Superior temporal gyrus (tissue), 1 donor: ENCODE data around the gene ZNF528.

Experiments
- DNase-seq: peaks from one replicate; pipeline ENCODE4 v3.0.0-alpha.2; 2016; ENCODE audit errors: extremely low spot score

ZNF528 gene

GRCh38 chr19:52397310-52398080, at the start of gene ZNF528:
ZNF528 (plus strand) TSS chr19:52397849; CDS start chr19:52402014, 4,165 bp downstream.
- DNase-seq = peak; percentile 97

GRCh38 chr19:52351512-52351911, 46.1 kb upstream of the ZNF528 start:
- no peak for DNase-seq

- DNase-seq = no peak
Measured at GRCh38 chr19:52366414-52366824, 31.2 kb upstream of the ZNF528 start.

GRCh38 chr19:52369559-52370340, 27.9 kb upstream of the ZNF528 start, which contains the start of gene ZNF880:
ZNF880 (plus strand) TSS chr19:52369923; CDS start chr19:52369966, 43 bp downstream.
- DNase-seq = peak; percentile 95

- DNase-seq = no peak
Measured at GRCh38 chr19:52370341-52370710, 27.3 kb upstream of the ZNF528 start.

- no peak for DNase-seq
Measured at GRCh38 chr19:52391135-52391534, 6.5 kb upstream of the ZNF528 start.

- DNase-seq = no peak
Measured at GRCh38 chr19:52398081-52398441, 412 bp downstream of the ZNF528 start.

GRCh38 chr19:52410276-52410675, 12.6 kb downstream of the ZNF528 start:
- DNase-seq = no peak

- no peak for DNase-seq
Measured at GRCh38 chr19:52415711-52416110, 18.1 kb downstream of the ZNF528 start.

- no peak for DNase-seq
Measured at GRCh38 chr19:52428937-52429336, 31.3 kb downstream of the ZNF528 start, which contains the start of gene ZNF534. ZNF534 (plus strand) TSS chr19:52429148; CDS start chr19:52431475, 2,327 bp downstream.

GRCh38 chr19:52442179-52442578, 44.5 kb downstream of the ZNF528 start:
- no peak for DNase-seq

GRCh38 chr19:52444506-52444905, 46.9 kb downstream of the ZNF528 start:
- DNase-seq = no peak

- DNase-seq = no peak
Measured at GRCh38 chr19:52451241-52451640, 53.6 kb downstream of the ZNF528 start.

GRCh38 chr19:52453324-52454094, 55.9 kb downstream of the ZNF528 start, which contains the start of gene ZNF578:
ZNF578 (plus strand) TSS chr19:52453553; CDS start chr19:52501846, 48,293 bp downstream.
- peak; percentile 72 for DNase-seq

GRCh38 chr19:52464798-52465470, 67.3 kb downstream of the ZNF528 start:
- DNase-seq = no peak
